HepG2 (cell line): ENCODE results near the gene EIF3B. TPM values are rescaled to one million over a fixed set of nuclear protein-coding genes. Genes with fewer than 3 reads are reported as not detected.

Source experiments
- CREB1 ChIP-seq, 2 experiments: fragments of 450-650 bp in 1 of 2; IDR thresholded peaks; 2 replicates each; pipeline ENCODE4 v1.6.1; 2016 to 2017; ENCODE audit warnings: control low read depth in 1 of 2, mild to moderate bottlenecking in 1 of 2, missing compliant biosample characterization in 1 of 2, missing genetic modification characterization in 1 of 2
- GATAD1 ChIP-seq: IDR thresholded peaks from 2 replicates; pipeline ENCODE4 v1.6.1; 2016; ENCODE audit warnings: missing genetic modification reagents, missing compliant biosample characterization
- HINFP ChIP-seq: sonication (generic); formaldehyde crosslinking; IDR thresholded peaks from 2 replicates; pipeline ENCODE4 v1.4.0; 2020; ENCODE audit warnings: low read depth, mild to moderate bottlenecking, missing genetic modification reagents
- JUN ChIP-seq: sonication (generic); formaldehyde crosslinking; IDR thresholded peaks from 2 replicates; pipeline ENCODE4 v1.4.0; 2020; ENCODE audit warnings: mild to moderate bottlenecking, missing genetic modification reagents
- KDM6A ChIP-seq: IDR thresholded peaks from 2 replicates; pipeline ENCODE4 v1.6.1; 2016; ENCODE audit warnings: low read depth
- LCORL ChIP-seq, 2 experiments: fragments of 450-650 bp in 1 of 2; sonication (generic) in 1 of 2; formaldehyde crosslinking in 1 of 2; IDR thresholded peaks; 2 replicates each; pipeline versions ENCODE4 v1.5.0 to v1.6.1; 2017 to 2020; ENCODE audit warnings: antibody characterized with exemption in 1 of 2, missing genetic modification reagents in 1 of 2
- MATR3 ChIP-seq: sonication (generic); formaldehyde crosslinking; IDR thresholded peaks from 2 replicates; pipeline ENCODE4 v1.4.0; 2020; ENCODE audit warnings: missing genetic modification reagents
- NFKB2 ChIP-seq: sonication (generic); formaldehyde crosslinking; IDR thresholded peaks from 2 replicates; pipeline ENCODE4 v1.4.0; 2020; ENCODE audit warnings: missing genetic modification reagents, borderline replicate concordance
- RFX1 ChIP-seq: fragments of 450-650 bp; IDR thresholded peaks from 2 replicates; pipeline ENCODE4 v1.6.1; 2017
- RXRB ChIP-seq: IDR thresholded peaks from 2 replicates; pipeline ENCODE4 v1.6.1; 2016; ENCODE audit warnings: borderline replicate concordance, missing genetic modification reagents, missing compliant biosample characterization
- SMAD1 ChIP-seq: sonication (generic); formaldehyde crosslinking; IDR thresholded peaks from 2 replicates; pipeline ENCODE4 v1.4.0; 2020; ENCODE audit warnings: missing genetic modification reagents, low read depth, mild to moderate bottlenecking, borderline replicate concordance
- TFE3 ChIP-seq: IDR thresholded peaks from 2 replicates; pipeline ENCODE4 v1.6.1; 2016
- ZIK1 ChIP-seq: sonication (generic); formaldehyde crosslinking; IDR thresholded peaks from 2 replicates; pipeline ENCODE4 v1.5.0; 2020; ENCODE audit warnings: mild to moderate bottlenecking, low read depth, missing genetic modification reagents, borderline replicate concordance
- ZNF207 ChIP-seq: fragments of 450-650 bp; IDR thresholded peaks from 2 replicates; pipeline ENCODE4 v1.6.1; 2016; ENCODE audit warnings: antibody characterized with exemption, borderline replicate concordance
- ZNF703 ChIP-seq: sonication (generic); formaldehyde crosslinking; IDR thresholded peaks from 2 replicates; pipeline ENCODE4 v1.5.1; 2020; ENCODE audit warnings: missing genetic modification reagents, mild to moderate bottlenecking, moderate library complexity, borderline replicate concordance
- ZNF766 ChIP-seq: sonication (generic); formaldehyde crosslinking; IDR thresholded peaks from 2 replicates; pipeline ENCODE4 v1.5.0; 2020; ENCODE audit warnings: missing genetic modification reagents, borderline replicate concordance
- polyA plus RNA-seq, 8 experiments: library from polyadenylated mRNA; depleted of rRNA in 3 of 8; stranded (reverse) in 7 of 8; unstranded in 1 of 8; fragments of >200 nt; fragmentation: Illumina TruSeq in 4 of 8; extraction: Trizol in 4 of 8; gene quantifications; 2 replicates each; pipeline versions ENCODE4 v1.2.1 to v1.2.3, GENCODE V29; 2011 to 2016; ENCODE audit warnings: low read depth in 4 of 8, missing spikeins in 1 of 8, mixed read lengths in 1 of 8; ENCODE audit not compliant: insufficient read depth in 1 of 8
- total RNA-seq, 5 experiments: library from RNA; depleted of rRNA; stranded (reverse); fragments of >200 nt; fragmentation: Illumina TruSeq; extraction: Trizol; gene quantifications; 2 replicates each; pipeline ENCODE4 v1.2.3, GENCODE V29; 2016; ENCODE audit warnings: low read depth in 1 of 5
- TF ChIP-seq, protein P1 (sequence below): IDR thresholded peaks from 2 replicates; pipeline ENCODE4 v1.4.0; 2020; ENCODE audit warnings: mild to moderate bottlenecking, missing genetic modification reagents
- TF ChIP-seq, protein P2 (sequence below): sonication (generic); formaldehyde crosslinking; IDR thresholded peaks from 2 replicates; pipeline ENCODE4 v1.5.0; 2020; ENCODE audit warnings: mild to moderate bottlenecking, missing genetic modification reagents

EIF3B gene
- total and polyA plus RNA-seq, 2 of the 13 experiments (the other 11 are each of a cell fraction or from before 2014, with no cell fraction given) = 92.2 to 241 TPM

DNA sequence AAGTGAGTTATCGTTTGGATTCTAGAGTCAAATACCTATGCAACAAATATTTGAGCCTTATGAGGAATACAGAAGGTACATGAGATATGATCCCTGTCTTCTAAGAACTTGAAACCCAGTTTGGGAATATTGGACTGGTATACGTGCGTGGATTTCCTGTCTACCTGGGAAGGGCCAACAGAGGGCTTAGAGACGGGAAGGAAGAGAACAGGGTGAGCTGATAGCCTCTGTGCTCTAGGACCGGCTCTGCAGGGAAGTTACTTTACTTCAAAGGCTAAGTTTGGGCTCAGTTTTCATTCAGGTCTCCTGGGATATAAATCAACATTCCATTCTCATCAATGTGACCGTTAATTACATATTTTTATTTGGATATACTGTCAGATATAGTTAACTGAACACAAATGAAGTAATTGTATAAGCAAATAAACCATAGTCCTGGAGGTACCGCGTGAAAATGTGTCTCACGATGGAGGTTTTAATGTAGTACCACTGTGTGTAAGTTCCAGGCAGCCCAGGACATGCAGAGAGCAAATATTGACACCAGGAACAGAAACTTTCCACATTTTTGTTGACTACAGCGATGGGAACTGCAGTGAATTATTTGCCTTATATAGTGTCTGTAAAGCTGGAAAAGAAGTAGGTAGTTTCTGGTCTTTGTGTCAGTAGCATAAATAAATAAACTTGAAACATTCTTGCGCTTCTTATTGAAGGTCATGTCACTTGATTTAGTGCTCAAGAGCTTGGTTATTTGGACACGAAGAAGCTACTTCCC, 57.4 kb downstream of the EIF3B start (continued):
- TF ChIP-seq MATR3 (CRISPR knock-in tag) (no peak), ZNF703 (CRISPR knock-in tag) (no peak), JUN (CRISPR knock-in tag) (no peak), ZNF766 (CRISPR knock-in tag) (no peak), NFKB2 (no peak), CREB1 (IDR thresholded peaks at IDR 0.05) (no peak), CREB1 (CRISPR knock-in tag; IDR thresholded peaks at IDR 0.05) (peak; percentile 43; the same call in 1 of the 2 replicates), HINFP (no peak), LCORL (IDR thresholded peaks at IDR 0.05) (no peak; the same call in 1 of the 2 replicates), LCORL (CRISPR knock-in tag; IDR thresholded peaks at IDR 0.05) (peak; percentile 77), GATAD1 (CRISPR knock-in tag) (peak; percentile 43; the same call in 1 of the 2 replicates), ZNF207 (no peak), RFX1 (no peak), KDM6A (CRISPR knock-in tag) (peak; percentile 36; the same call in 1 of the 2 replicates), TFE3 (CRISPR knock-in tag) (peak; percentile 38; the same call in 1 of the 2 replicates), SMAD1 (CRISPR knock-in tag) (no peak), ZIK1 (CRISPR knock-in tag) (0 out of 2 replicates have a peak, but pooled peaks have one; percentile 42), RXRB (CRISPR knock-in tag) (peak; percentile 10; the same call in 1 of the 2 replicates)
- TF ChIP-seq, protein P1, sequence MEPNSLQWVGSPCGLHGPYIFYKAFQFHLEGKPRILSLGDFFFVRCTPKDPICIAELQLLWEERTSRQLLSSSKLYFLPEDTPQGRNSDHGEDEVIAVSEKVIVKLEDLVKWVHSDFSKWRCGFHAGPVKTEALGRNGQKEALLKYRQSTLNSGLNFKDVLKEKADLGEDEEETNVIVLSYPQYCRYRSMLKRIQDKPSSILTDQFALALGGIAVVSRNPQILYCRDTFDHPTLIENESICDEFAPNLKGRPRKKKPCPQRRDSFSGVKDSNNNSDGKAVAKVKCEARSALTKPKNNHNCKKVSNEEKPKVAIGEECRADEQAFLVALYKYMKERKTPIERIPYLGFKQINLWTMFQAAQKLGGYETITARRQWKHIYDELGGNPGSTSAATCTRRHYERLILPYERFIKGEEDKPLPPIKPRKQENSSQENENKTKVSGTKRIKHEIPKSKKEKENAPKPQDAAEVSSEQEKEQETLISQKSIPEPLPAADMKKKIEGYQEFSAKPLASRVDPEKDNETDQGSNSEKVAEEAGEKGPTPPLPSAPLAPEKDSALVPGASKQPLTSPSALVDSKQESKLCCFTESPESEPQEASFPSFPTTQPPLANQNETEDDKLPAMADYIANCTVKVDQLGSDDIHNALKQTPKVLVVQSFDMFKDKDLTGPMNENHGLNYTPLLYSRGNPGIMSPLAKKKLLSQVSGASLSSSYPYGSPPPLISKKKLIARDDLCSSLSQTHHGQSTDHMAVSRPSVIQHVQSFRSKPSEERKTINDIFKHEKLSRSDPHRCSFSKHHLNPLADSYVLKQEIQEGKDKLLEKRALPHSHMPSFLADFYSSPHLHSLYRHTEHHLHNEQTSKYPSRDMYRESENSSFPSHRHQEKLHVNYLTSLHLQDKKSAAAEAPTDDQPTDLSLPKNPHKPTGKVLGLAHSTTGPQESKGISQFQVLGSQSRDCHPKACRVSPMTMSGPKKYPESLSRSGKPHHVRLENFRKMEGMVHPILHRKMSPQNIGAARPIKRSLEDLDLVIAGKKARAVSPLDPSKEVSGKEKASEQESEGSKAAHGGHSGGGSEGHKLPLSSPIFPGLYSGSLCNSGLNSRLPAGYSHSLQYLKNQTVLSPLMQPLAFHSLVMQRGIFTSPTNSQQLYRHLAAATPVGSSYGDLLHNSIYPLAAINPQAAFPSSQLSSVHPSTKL (CRISPR knock-in tag) = peak; percentile 74; the same call in 1 of the 2 replicates
- TF ChIP-seq, protein P2, sequence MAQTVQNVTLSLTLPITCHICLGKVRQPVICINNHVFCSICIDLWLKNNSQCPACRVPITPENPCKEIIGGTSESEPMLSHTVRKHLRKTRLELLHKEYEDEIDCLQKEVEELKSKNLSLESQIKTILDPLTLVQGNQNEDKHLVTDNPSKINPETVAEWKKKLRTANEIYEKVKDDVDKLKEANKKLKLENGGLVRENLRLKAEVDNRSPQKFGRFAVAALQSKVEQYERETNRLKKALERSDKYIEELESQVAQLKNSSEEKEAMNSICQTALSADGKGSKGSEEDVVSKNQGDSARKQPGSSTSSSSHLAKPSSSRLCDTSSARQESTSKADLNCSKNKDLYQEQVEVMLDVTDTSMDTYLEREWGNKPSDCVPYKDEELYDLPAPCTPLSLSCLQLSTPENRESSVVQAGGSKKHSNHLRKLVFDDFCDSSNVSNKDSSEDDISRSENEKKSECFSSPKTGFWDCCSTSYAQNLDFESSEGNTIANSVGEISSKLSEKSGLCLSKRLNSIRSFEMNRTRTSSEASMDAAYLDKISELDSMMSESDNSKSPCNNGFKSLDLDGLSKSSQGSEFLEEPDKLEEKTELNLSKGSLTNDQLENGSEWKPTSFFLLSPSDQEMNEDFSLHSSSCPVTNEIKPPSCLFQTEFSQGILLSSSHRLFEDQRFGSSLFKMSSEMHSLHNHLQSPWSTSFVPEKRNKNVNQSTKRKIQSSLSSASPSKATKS (CRISPR knock-in tag) = no peak
